Measurements from ENCODE around the gene SLCO4A1.
A peak's percentile ranks its signal among the peaks of the same experiment; 100 is the strongest.

Gene SLCO4A1

GRCh38 chr20:62607366-62608217 is 34.7 kb upstream of the SLCO4A1 start:
- no peak for DNase-seq

- no peak for DNase-seq
These were observed 34.1 kb upstream of the SLCO4A1 start for GRCh38 chr20:62608218-62608565.

GRCh38 chr20:62609279-62609720 is 33.0 kb upstream of the SLCO4A1 start:
- no peak for DNase-seq

GRCh38 chr20:62609811-62610757 is 32.2 kb upstream of the SLCO4A1 start:
- DNase-seq, result no peak

- DNase-seq, result no peak
These were observed 31.3 kb upstream of the SLCO4A1 start for GRCh38 chr20:62611012-62611411.

GRCh38 chr20:62611819-62612218 is 30.5 kb upstream of the SLCO4A1 start:
- DNase-seq, result no peak

GRCh38 chr20:62614085-62614960 is 28.0 kb upstream of the SLCO4A1 start:
- no peak for DNase-seq

GRCh38 chr20:62614961-62615680 is 27.2 kb upstream of the SLCO4A1 start:
- DNase-seq, result no peak

- no peak for DNase-seq
These were observed 26.5 kb upstream of the SLCO4A1 start for GRCh38 chr20:62615750-62616251.

- peak; percentile 84 for DNase-seq
These were observed 25.3 kb upstream of the SLCO4A1 start for GRCh38 chr20:62616728-62617621.

- DNase-seq, result no peak
These were observed 24.4 kb upstream of the SLCO4A1 start for GRCh38 chr20:62617711-62618483.

- no peak for DNase-seq
These were observed 23.4 kb upstream of the SLCO4A1 start for GRCh38 chr20:62618611-62619529.

GRCh38 chr20:62620625-62621024 is 21.7 kb upstream of the SLCO4A1 start:
- no peak for DNase-seq

GRCh38 chr20:62621251-62622110 is 20.8 kb upstream of the SLCO4A1 start:
- no peak for DNase-seq

- no peak for DNase-seq
These were observed 20.0 kb upstream of the SLCO4A1 start for GRCh38 chr20:62622178-62622876.

- no peak for DNase-seq
These were observed 19.3 kb upstream of the SLCO4A1 start for GRCh38 chr20:62622877-62623487.
